Stimulated activated CD8-positive, alpha-beta memory T cell treated with anti-CD3 and anti-CD28 coated beads, Interleukin-4, amount 100 ng/mL, for 4 hours (primary cell): ENCODE data around the gene ABCA5.
"Not testable (repeated sequence)": the region's sequence is repeated elsewhere in the genome, so short reads cannot be mapped to it uniquely, and the experiment has no call there.

ENCODE experiments used
- DNase-seq, 2 donors: peaks; one replicate each; pipeline ENCODE4 v3.0.0-alpha.2; 2020; ENCODE audit warnings: low read depth in 2 of 2, low spot score in 1 of 2

Gene ABCA5

DNA sequence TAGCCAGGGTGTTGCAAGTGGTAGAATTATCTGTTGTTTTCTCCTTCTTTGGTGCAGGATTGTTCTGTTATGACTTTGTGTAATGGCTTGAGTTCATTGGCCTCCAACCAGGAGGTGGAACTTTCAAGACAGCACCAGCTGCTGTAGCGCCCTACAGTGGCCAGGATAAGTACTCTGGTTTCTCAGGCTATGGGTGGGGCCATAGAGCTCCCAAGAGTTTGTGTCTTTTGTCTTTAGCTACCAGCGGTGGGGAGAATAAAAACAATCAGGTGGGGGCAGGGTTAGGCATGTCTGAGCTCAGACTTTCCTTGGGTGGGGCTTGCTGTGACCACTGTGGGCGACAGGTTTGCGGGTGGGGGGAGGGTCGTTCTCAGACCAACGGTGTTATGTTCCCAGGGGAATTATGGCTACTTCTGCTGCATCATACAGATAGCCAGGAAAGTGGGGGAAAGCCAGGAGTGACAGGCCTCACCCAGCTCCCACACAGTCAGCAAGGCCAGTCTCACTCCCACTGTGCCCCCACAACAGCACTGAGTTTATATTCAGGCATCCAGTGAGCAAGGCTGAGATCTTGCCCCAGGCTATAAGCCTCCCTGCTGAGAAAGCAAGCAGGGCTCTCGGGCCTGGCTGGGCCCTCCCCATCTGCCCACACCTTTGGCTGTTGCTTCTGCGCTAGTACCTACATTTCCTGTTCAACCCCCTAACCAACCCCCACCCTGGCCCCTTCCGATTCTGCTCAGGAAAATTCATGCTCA, 113.7 kb downstream of the ABCA5 start:
- no peak for DNase-seq

DNA sequence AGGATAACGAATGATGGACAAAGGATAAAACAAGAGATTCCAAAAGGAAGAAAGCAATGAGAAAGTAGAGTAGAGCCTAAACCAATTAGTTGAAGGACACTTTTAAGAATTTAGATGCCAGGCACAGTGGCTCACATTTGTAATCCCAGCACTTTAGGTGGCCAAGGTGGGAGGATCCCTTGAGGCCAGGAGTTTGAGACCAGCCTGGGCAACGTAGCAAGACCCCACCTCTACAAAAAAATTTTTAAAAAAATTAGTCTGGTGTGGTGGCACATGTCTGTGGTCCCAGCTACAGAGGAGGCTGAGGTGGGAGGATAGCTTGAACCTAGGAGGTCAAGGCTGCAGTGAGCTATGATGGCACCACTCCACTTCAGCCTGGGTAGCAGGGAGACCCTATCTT, 118.3 kb downstream of the ABCA5 start:
- DNase-seq = no peak

DNA sequence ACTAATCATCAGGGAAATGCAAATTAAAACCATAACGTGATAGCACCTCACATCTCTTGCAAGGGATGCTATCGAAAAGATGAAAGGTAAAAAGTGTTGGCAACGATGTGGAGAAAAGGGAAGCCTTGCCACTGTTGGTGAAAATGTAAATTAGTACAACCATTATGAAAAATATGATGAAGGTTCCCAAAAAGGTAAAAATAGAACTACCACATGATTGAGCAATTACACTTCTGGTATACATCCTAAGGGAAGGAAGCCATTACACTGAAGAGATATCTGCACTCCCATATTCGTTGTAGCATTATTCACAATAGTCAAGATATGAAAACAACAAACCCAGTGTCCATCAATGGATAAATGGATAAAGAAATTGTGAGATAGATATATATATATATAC, 119.8 kb downstream of the ABCA5 start:
- DNase-seq = no peak

DNA sequence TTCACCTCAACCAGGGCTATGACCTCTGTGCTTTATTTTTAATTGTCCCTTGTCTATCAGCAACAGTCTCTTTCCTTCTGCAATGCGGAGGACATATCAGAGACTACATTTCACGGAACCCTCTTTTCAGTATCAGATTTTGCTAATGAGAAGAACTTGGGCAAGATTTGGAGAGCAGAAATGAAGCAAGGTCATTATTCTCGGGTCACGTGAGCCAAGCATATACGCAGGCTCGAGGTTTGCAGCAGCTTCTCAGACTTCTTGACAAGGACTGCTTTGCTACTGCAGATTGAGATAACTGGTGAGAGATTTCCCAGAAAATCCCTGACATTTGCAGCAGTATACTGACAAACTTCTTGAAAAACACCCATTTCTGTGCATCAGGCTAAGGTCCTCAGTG, 128.7 kb downstream of the ABCA5 start:
- no peak for DNase-seq

DNA sequence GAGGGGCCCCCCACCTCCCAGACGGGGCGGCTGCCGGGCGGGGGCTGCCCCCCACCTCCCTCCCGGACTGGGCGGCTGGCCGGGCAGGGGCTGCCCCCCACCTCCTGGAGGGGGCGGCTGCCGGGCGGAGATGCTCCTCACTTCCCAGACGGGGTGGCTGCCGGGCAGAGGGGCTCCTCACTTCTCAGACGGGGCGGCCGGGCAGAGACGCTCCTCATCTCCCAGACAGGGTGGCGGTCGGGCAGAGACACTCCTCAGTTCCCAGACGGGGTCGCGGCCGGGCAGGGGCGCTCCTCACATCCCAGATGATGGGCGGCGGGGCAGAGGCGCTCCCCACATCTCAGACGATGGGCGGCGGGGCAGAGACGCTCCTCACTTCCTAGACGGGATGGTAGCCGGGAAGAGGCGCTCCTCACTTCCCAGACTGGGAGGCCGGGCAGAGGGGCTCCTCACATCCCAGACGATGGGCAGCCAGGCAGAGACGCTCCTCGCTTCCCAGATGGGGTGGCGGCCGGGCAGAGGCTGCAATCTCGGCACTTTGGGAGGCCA, 130.8 kb downstream of the ABCA5 start:
- not testable (repeated sequence) for DNase-seq
